B cell (primary cell): ENCODE measurements around the gene AGAP1.

ENCODE experiments used
- CTCF ChIP-seq: fragments of 200-600 bp; IDR thresholded peaks from one replicate; pipeline ENCODE4 v1.8.0; 2022; ENCODE audit warnings: antibody characterized with exemption, mild to moderate bottlenecking
- EZH2 ChIP-seq: IDR thresholded peaks from 2 replicates; pipeline ENCODE4 v1.6.1; 2012; ENCODE audit warnings: borderline replicate concordance, low read depth, mild to moderate bottlenecking, moderate library complexity, low read length; ENCODE audit not compliant: insufficient read depth, poor library complexity, severe bottlenecking

- TF ChIP-seq CTCF (no peak), EZH2 (no peak)
Measured at GRCh38 chr2:235480614-235481013, 13.2 kb upstream of the AGAP1 start.
